Hematopoietic multipotent progenitor cell treated with erythropoietin and hydrocortisone succinate and interleukin-3 and kit ligand, for 8 days (in vitro differentiated cells): ENCODE measurements around the gene PUM1.

Source experiments
- DNase-seq: peaks from one replicate; pipeline ENCODE4 v3.0.0-alpha.2; 2015

The PUM1 gene

DNA sequence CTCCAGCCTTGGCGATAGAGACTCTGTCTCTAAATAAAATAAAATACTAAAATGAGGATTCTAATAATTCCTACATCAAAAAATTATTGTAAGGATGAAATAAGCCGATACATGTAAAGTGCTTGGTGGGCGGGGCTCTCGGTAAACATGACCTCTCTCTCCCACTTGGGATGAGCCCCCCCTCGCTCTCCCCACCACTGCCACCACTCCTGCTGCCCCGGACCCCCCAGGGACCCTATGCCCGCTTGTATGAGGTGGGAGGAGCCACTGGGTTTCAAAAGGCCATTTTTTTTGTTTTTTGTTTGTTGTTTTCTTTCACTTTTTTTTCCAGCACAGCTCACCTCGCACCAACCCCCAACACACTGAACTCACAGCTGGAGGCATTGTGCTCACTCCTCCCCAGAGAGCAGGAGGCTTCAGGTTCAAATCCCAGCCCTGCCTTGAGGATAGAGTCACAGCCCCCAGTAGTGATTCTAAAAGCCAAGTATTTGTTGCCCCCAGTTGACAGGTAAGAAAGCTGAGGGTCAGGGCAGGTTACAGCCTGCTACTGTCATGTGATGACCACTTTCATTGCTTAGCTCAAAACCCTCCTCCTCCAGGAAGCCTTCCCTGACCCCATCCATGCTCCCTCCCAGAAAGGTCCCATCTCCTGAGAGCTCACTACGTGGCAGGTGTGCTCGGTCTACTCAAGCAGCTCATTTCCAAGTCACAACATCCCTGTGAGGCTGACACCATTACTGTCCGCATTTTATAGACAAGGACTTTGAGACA is 161.1 kb downstream of the PUM1 start:
- DNase-seq = no peak

DNA sequence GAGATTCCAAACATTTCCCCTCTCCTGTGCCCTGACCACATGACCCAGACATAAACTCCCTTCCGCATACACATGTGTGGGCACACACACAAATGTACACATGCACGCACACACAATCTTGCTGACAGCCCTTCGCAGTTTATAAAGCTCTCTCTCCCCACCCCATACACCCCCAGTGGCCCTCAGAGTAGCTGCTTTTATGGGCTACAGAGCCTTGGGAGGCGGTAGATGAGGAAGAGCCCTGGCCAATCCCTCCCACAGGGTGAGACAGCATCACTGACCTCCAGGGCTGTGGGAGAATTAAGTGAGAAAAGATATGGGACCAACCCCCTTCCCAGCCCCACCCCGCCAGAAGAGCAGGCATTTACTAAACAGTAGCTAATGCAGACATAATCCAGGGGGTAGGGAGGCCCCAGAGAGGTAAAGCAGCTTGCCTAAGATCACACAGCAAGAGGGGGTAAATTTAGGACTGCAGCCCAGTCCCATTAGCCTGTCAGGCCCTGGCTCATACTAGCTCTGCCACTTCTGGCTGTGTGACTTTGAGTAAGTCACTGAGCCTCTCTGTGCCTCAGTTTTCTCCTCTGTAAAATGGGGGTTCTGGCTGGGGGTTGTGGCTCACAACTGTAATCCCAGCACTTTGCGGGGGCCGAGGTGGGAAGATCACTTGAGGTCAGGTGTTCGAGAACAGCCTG is 162.0 kb downstream of the PUM1 start:
- DNase-seq = no peak

GRCh38 chr1:30902593-30903290 is 162.8 kb downstream of the PUM1 start:
- DNase-seq = no peak

DNA sequence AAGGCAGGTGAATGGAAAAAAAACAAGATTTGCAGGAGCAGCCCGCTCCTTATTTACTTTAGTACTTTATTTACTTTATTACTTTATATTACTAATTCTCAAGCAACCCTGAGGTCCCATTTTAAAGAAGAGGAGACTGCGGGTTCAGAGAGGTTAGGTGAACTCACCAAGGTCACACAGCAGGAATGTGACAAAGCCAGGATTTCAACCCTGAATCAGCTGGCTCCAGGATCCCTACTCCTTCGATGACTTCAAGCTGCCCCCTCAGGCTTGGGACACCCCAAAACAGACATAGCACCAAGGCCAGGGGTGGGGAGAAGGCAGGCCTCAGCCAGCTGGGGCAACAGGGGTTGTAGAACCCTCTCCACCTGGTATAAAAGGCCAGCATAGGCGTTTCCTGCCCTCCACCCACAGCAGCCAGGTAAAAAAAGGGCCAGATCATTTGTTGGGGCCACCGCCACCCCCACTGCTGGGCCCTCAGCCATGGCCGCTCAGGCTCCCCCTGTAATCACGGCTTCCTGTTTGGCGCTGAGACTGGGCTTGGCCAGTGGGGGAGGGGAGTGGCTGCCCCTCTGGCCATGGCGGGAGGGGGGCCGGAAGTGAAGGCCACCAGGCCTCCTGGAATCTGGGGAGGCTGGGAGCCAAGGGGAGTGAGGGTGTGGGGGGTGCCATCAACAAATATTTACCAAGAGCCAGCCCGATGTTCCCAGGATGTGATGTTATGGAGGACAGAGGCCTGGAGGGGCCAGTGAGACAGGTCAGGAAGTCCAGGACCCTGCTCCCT is 163.5 kb downstream of the PUM1 start:
- no peak for DNase-seq

GRCh38 chr1:30900931-30901560 is 164.5 kb downstream of the PUM1 start:
- no peak for DNase-seq

GRCh38 chr1:30900486-30900885 is 165.0 kb downstream of the PUM1 start:
- DNase-seq = no peak

- no peak for DNase-seq
These were observed 165.7 kb downstream of the PUM1 start for GRCh38 chr1:30899577-30900389.

- no peak for DNase-seq
These were observed 167.3 kb downstream of the PUM1 start for GRCh38 chr1:30898031-30898815.

GRCh38 chr1:30896905-30897304 is 168.6 kb downstream of the PUM1 start:
- no peak for DNase-seq

GRCh38 chr1:30895944-30896660 is 169.4 kb downstream of the PUM1 start:
- DNase-seq = no peak

- DNase-seq = no peak
These were observed 170.1 kb downstream of the PUM1 start for GRCh38 chr1:30895382-30895943.

- DNase-seq = no peak
These were observed 171.0 kb downstream of the PUM1 start for GRCh38 chr1:30894508-30894973.

DNA sequence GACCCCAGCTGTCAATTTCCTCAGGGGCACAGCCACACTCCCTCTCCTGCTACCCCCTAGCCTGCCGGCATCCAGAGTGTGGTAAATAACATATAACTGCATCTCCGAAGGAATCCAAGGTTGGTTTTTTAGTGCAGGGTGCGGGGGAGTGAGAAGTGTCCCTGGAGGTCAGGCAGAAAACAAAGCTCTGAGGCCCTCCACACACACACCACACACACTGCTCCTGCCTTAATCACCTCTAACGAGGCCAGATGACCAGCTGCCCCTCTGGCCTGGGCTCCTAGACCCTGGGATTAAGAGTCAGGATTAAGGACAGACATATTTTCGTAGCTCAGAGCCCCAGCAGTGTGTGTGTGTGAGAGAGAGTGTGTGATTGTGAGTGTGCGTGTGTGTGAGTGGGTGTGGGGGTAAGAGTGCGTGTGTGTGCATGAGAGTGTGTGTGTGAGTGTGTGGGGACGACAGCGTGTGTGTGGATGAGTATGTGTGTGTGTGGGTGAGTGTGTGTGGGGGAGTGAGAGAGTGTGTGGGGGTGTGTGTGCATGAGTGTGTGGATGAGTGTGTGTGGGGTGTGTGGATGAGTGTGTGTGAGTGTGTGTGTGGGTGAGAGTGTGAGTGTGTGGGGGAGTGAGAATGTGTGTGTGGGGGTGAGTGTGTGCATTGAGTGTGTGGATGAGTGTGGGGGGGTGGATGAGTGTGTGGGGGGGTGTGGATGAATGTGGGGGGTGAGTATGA is 171.6 kb downstream of the PUM1 start:
- no peak for DNase-seq

GRCh38 chr1:30892671-30893073 is 172.8 kb downstream of the PUM1 start:
- DNase-seq = no peak

DNA sequence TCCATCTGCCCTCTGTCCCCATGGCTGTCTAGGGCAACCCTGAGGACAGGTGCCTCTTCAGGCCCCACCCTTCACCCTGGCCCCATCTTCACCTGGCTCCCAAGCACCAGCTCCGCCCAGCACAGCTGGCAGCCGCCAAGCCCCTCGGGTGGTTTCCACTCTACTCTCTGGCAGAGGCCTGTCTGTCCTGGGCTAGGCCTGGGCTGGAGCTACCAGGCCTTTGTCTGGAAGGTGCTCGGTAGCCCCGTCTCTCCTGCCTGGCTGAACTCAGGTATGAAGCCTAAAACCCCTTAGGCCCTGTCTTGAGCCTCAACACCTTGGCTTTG is 174.3 kb downstream of the PUM1 start:
- DNase-seq = no peak

DNA sequence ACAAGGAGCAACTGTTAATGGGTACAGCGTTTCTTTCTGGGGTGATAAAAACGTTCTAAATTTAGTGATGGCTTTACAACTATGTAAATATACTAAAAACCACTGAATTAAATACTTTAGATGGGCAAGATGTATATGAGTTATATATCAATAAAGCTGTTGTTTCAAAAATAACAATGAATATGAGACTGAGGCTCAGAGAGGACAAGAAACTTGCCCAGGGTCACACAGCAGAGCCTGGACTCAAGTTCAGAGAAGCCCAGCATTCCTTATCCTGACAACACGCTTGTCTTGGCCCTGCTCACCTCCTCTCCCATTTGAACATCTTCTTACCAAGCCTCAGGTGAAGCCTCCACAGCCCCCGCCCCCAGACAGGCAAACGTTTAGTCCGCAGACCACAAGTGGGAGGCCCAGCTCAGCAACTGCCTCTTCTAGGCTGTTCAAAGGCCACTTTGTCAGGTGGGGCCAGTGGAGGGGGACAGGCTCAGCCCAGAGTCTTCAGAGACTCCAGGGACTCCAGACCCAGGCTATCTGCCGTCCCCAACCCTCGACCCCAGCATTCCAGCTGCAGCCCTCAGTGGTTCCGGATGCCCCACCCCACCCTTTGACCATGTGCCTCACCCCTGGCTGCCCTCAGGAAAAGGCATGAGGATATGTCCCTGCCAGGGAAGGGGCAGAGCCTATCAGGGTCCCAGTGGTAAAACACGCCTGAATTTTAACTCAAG is 174.9 kb downstream of the PUM1 start:
- DNase-seq = no peak

DNA sequence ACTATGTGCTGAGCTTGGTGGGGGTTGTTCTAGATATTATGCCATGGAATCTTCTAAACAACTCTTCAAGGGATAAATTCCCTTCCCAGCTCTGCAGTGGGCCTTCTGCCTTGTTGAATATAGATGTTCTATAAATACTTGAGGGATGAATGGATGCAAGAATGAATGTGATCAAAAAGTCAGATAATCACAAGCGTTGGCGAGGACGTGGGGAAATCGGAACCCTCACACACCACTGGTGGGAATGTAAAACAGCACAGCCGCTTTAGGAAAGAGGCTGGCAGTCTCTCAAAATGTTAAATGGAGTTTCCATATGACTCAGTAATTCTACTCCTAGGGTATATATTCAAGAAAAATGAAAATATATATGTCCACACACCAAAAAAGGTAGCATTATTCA is 176.0 kb downstream of the PUM1 start:
- DNase-seq = no peak

DNA sequence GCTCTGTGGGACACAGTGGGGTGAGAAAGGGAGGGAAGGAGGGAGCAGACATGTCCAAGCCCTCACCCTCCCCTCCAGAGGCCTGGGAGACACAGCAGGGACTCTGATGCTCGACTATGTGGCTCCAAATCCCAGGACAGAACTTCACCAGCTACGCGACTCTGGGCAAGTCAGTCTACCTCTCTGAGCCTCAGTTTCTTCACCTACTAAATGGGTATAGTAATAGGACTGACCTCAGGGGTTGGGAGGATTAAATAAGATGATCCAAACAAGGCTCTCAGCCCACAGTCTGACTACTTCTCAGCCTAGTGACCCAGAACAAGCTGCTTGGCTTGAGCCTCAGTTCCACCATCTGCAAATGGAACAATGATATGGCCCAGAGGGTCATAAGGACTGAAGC is 176.5 kb downstream of the PUM1 start:
- no peak for DNase-seq
